Measurements from ENCODE around the gene TNFSF4.
"Not testable (repeated sequence)": the region's sequence is repeated elsewhere in the genome, so short reads cannot be mapped to it uniquely, and the experiment has no call there.

TNFSF4 gene

DNA sequence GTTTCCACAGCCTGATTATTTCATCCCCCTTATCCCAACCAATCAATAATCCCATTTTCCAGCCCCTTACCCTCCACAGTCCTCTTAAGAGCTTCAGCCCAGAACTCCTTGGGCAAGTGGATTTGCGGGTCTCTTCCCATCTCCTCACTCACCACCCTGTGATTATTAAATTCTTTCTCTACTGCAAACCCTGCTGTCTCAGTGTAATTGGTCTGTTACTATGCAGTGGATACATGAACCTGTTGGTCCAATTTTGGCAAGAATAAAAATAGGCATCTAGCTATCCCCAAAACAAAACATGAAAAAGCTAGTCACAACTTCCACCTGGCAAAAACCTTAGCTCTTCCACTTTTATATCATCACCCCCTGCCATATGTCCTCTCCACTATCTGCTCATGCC, 36.2 kb upstream of the TNFSF4 start:
- no peak for DNase-seq (ENCODE audit: low read depth in 2 of 2)
- TF ChIP-seq, protein P1, sequence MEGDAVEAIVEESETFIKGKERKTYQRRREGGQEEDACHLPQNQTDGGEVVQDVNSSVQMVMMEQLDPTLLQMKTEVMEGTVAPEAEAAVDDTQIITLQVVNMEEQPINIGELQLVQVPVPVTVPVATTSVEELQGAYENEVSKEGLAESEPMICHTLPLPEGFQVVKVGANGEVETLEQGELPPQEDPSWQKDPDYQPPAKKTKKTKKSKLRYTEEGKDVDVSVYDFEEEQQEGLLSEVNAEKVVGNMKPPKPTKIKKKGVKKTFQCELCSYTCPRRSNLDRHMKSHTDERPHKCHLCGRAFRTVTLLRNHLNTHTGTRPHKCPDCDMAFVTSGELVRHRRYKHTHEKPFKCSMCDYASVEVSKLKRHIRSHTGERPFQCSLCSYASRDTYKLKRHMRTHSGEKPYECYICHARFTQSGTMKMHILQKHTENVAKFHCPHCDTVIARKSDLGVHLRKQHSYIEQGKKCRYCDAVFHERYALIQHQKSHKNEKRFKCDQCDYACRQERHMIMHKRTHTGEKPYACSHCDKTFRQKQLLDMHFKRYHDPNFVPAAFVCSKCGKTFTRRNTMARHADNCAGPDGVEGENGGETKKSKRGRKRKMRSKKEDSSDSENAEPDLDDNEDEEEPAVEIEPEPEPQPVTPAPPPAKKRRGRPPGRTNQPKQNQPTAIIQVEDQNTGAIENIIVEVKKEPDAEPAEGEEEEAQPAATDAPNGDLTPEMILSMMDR (IDR thresholded peaks at IDR 0.05; ENCODE audit: low read depth, low read length) = no peak
- no peak overlapping the region for H3K4me3 ChIP-seq (replicated peaks in 1 of 2; ENCODE audit: low read depth in 2 of 2, low read length in 2 of 2)

DNA sequence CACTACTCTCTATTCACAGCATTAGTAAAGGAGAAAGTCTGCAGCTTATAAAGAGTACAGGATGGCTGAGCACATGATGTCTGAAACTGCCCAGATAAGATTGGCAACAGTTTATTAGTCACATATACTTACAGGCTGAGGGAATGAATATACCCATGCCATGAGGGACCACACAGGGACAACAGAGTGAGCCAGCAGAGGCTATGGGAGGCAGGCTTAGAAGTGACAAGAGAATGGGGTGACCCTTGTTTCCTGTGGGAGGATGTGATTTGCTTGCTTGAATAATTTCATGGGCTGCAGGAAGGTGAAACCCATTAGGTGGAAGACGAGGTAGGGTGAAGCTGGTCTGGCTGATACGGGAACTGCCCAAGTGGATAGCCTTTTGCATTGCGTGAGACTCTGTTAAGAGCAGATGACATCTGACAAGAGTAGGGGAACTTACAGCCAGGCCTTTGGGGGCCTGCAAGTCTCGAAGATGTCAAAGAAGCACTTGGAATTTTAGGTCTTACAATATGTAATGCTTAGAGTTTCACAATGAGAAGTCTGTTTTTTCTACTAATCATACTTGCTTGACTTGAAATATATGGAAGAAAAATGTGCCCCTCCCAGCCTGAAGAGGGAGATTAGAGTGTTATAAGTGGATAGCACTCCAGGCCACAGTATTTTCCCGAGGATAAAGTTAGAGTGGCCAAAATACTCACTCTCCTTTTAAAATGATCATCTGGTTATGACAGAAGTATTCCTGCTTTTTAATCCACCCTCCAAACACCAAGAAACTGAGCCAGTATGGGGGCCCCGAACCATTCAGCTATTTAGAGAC, 34.6 kb upstream of the TNFSF4 start:
- DNase-seq (ENCODE audit: low read depth in 2 of 2) = no peak
- H3K4me3 ChIP-seq (replicated peaks in 1 of 2; ENCODE audit: low read depth in 2 of 2, low read length in 2 of 2) = no peak overlapping the region
- TF ChIP-seq, protein P1 (IDR thresholded peaks at IDR 0.05; ENCODE audit: low read depth, low read length) = no peak

DNA sequence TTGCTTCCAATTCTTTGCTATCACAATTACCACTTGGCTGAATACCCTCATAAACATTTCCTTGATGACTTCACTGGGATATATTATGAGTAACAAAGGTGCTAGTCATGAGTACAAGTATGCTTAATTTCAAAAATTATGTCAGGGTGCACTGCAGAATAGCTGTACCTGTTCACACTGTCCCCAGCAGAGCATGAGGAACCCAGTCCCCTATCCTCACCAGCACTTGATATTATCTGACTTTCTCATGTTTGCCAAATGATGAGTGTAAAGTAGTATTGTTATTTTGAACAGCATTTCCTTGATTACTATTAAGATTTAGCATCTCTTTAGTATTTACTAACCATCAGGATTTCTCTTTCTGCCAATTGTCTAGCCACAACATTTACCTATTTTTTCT, 33.5 kb upstream of the TNFSF4 start:
- TF ChIP-seq, protein P1 (IDR thresholded peaks at IDR 0.05; ENCODE audit: low read depth, low read length) = no peak
- DNase-seq (ENCODE audit: low read depth in 2 of 2) = no peak
- no peak overlapping the region for H3K4me3 ChIP-seq (replicated peaks in 1 of 2; ENCODE audit: low read depth in 2 of 2, low read length in 2 of 2)

GRCh38 chr1:173239058-173239457, 31.9 kb upstream of the TNFSF4 start:
- DNase-seq (ENCODE audit: low read depth in 2 of 2) = no peak

GRCh38 chr1:173234899-173235298, 27.8 kb upstream of the TNFSF4 start:
- DNase-seq (ENCODE audit: low read depth in 2 of 2) = no peak
- TF ChIP-seq, protein P1 (IDR thresholded peaks at IDR 0.05; ENCODE audit: low read depth, low read length) = no peak
- no peak overlapping the region for H3K4me3 ChIP-seq (replicated peaks in 1 of 2; ENCODE audit: low read depth in 2 of 2, low read length in 2 of 2)

More at GRCh38 chr1:173239058-173239457, 31.9 kb upstream of the TNFSF4 start:
- TF ChIP-seq, protein P1 (IDR thresholded peaks at IDR 0.05; ENCODE audit: low read depth, low read length) = no peak
- no peak overlapping the region for H3K4me3 ChIP-seq (replicated peaks in 1 of 2; ENCODE audit: low read depth in 2 of 2, low read length in 2 of 2)

DNA sequence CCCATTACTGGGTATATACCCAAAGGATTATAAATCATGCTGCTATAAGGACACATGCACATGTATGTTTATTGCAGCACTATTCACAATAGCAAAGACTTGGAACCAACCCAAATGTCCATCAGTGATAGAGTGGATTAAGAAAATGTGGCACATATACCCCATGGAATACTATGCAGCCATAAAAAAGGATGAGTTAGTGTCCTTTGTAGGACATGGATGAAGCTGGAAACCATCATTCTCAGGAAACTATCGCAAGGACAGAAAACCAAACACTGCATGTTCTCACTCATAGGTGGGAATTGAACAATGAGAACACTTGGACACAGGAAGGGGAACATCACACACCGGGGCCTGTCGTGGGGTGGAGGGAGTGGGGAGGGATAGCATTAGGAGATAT, 27.3 kb upstream of the TNFSF4 start:
- DNase-seq (ENCODE audit: low read depth in 2 of 2); H3K4me3 ChIP-seq (replicated peaks in 1 of 2; ENCODE audit: low read depth in 2 of 2, low read length in 2 of 2): not testable (repeated sequence)

DNA sequence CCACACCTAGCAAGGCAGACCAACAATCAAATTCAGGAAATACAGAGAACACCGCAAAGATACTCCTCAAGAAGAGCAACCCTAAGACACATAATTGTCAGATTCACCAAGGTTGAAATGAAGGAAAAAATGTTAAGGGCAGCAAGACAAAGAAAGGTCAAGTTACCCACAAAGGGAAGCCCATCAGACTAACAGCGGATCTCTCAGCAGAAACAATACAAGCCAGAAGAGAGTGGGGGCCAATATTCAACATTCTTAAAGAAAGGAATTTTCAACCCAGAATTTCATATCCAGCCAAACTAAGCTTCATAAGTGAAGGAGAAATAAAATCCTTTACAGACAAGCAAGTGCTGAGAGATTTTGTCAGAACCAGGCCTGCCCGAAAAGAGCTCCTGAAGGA, 21.9 kb upstream of the TNFSF4 start:
- DNase-seq (ENCODE audit: low read depth in 2 of 2); H3K4me3 ChIP-seq (replicated peaks in 1 of 2; ENCODE audit: low read depth in 2 of 2, low read length in 2 of 2): not testable (repeated sequence)

GRCh38 chr1:173224949-173225348, 17.8 kb upstream of the TNFSF4 start:
- H3K4me3 ChIP-seq (replicated peaks in 1 of 2; ENCODE audit: low read depth in 2 of 2, low read length in 2 of 2) = no peak overlapping the region
- DNase-seq (ENCODE audit: low read depth in 2 of 2) = no peak
- TF ChIP-seq, protein P1 (IDR thresholded peaks at IDR 0.05; ENCODE audit: low read depth, low read length) = no peak

Data from cardiac fibroblast (primary cell).